ENCODE results near the gene RTN4RL1.

GRCh38 chr17:2048805-2049204, 23.7 kb upstream of the RTN4RL1 start:
- TF ChIP-seq CTCF (IDR thresholded peaks at IDR 0.05) (no peak), POLR2A (IDR thresholded peaks at IDR 0.05) (no peak)

All from heart left ventricle (tissue), 13 donors.